ENCODE data around the gene SLC9C1. TPM values are rescaled to one million over a fixed set of nuclear protein-coding genes. Genes with fewer than 3 reads are reported as not detected.
A peak's percentile ranks its signal among the peaks of the same experiment; 100 is the strongest.
"Not testable (repeated sequence)": the region's sequence is repeated elsewhere in the genome, so short reads cannot be mapped to it uniquely, and the experiment has no call there.

The SLC9C1 gene
- total RNA-seq, 1 experiment from 2014 or later = not detected

DNA sequence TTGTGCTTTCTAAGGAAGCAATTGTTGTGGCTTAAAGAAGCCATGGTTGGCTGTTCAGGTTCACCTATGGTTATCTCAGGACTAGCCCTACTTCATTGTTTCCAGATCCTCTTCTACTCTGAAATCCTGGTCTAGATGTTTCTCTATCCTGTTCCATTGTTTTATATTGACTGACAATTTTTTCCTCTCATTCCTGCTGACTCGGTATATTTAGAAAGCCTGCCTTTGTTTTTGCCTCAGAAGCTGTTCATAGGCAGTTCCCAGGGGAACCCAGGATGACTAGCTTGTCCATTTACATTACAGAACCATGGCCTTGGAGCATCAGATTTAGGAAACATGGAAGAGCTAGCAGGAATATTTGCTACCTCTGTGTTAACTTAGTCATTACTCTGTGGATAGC, 64.0 kb downstream of the SLC9C1 start:
- in situ Hi-C loops (cut with HindIII; ENCODE audit: low sequenced_read_pairs) = no loop called here
- DNase-seq (ENCODE audit: low spot score) = no peak

DNA sequence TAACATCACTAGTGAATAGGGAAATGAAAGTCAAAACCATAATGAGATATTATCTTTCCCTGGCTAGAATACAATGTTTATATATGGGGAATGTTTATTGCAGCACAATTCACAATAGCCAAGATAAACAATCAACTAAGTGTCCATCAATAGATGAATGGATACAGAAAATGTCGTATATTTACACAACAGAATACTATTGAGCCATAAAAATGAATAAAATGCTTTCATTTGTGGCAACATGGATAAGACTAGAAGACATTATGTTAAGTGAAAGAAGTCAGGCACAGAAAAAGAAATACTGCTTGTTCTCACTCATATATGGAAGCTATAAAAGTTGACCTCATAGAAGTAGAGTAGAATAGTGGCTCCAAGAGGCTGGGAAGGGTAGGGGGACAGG, 65.2 kb downstream of the SLC9C1 start:
- DNase-seq (ENCODE audit: low spot score) = no peak
- in situ Hi-C loops (cut with HindIII; ENCODE audit: low sequenced_read_pairs) = no loop called here

DNA sequence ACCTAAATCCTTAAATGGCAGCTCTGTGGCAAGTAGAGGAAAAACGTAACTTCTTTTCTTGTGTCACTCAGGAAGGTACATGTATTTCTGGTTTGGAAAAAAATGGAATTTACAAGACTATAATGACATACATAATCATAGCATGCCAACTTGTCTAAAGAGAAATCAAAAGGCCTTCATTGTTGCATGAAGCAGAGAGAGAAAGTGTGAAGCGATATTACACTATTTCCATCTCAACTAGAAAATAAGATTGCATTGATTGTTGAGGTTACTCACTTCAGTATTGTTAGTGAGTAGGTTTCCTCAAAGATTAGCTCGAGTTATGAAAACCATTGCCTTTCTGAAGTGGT, 93.7 kb downstream of the SLC9C1 start:
- no peak for DNase-seq (ENCODE audit: low spot score)
- in situ Hi-C loops (cut with HindIII; ENCODE audit: low sequenced_read_pairs) = no loop called here

DNA sequence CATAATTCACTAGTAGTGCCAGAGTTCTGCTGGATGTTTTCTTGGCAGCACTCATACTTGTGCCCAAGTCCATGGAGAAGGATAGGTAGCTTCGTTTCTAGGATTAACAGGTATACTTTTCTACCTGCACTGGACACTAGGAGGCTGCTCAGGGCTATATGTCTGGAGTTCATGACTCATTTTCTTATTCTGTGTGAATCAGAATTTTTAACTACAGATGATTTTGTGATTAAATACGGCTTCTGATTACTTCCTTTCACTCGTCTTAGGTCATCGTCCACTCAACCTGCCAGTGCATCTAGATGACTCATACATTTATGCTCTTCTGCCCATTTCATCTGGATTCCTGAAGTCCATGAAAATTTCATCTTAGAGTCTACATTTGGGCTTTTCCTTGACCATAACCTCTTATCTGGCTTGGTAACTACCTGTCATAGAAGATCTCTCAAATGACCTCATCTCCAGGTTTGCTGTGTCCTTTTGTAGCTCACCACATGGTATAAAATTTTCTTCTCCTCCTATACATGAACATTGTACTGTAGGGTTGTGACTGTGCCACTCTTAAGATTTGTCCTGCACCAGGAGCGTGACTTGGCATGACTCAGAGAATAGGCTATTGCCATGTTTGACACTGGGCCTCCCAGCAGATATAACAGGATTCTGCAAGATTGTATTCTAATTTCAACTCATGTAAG, 94.2 kb downstream of the SLC9C1 start:
- DNase-seq (ENCODE audit: low spot score) = no peak
- in situ Hi-C loops (cut with HindIII; ENCODE audit: low sequenced_read_pairs) = no loop called here

DNA sequence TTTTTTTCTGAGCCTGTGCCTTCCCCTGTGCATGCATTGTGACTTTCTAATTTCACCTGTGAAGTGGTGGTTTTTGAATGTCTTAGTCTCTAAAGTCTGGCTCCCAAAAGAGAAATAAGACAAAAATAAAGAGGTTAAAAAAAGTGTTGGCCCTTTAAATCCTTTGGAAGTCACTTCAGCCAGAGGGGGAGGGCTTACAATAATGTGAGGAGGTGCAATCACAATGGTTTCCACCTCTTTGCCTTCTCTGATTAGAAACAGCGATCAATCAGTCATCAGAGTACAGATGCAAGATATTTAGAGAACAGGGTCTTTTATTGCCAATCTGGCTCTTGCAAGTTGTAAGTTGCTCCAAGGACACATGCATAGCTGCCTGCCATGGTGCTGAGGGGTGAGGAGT, 96.9 kb downstream of the SLC9C1 start:
- in situ Hi-C loops (cut with HindIII; ENCODE audit: low sequenced_read_pairs) = no loop called here
- DNase-seq (ENCODE audit: low spot score) = no peak

DNA sequence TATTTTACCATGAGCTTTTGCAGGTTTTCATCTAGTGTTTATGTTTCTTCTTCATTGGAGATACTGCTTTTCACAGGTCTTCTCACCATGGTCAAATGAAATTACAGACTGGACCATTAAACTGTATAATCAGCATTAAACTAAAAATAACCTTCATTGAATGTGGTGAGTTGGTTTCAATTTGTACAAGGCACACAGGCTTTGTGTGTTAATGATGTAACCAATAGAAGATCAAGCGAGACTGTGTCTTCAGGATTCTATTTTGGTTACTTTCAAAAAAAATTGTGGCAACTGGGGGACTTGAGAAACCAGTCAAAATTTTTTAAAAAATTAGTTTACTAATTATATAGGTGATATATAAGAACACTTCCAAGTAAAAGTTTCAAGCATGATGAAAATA, 106.7 kb downstream of the SLC9C1 start:
- DNase-seq (ENCODE audit: low spot score) = no peak
- in situ Hi-C loops (cut with HindIII; ENCODE audit: low sequenced_read_pairs) = no loop called here

DNA sequence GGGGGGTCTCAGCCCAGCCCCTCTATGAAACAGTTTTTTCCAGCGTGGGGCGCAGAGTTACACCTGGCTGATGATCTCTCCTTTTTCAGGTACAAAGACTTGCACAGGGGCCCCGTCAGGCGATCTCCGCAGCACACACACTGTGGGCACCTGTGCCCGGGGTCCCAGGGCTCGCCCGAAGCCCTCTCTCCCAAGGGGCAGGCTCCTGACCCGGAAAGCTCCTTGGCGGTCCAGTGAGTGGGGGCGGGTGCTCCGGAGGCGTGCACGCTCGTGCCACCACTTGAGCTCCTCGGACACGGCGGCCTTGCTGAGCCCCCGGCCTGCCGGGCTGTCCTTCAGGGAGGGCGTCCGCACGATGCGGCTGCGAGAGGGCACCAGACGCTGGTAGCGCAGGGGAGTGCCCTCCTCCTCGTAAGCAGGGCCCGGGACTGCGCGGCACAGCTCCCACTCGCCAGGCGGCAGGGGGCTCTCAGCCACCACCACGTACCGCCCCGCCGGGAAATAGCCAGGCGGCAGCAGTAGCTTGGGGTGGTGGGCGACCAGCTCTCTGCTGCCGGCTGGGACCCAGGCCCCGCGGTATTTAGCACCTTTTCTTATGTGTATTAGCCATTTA, 108.5 kb downstream of the SLC9C1 start:
- DNase-seq (ENCODE audit: low spot score); in situ Hi-C loops (cut with HindIII; ENCODE audit: low sequenced_read_pairs): not testable (repeated sequence)

DNA sequence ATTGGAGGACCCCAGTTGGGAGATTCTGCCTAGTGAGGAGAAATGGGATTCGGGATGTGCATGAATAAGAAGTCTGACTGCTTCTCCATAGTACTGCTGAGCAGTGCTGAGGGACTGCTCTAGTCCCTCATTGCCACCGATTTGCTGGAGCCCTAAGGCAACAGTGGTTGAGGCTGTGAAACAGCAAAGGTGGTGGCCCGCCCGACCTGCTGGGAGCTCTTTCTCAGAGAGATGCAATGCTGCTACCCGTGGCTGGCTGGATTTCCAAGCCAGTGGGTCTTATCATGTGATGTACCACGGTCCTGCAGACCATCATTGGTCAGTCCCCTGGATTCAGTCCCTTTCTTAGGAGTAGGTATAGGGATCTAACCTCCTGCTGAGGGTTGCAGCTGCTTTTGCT, 118.4 kb downstream of the SLC9C1 start:
- no peak for DNase-seq (ENCODE audit: low spot score)
- in situ Hi-C loops (cut with HindIII; ENCODE audit: low sequenced_read_pairs) = no loop called here

DNA sequence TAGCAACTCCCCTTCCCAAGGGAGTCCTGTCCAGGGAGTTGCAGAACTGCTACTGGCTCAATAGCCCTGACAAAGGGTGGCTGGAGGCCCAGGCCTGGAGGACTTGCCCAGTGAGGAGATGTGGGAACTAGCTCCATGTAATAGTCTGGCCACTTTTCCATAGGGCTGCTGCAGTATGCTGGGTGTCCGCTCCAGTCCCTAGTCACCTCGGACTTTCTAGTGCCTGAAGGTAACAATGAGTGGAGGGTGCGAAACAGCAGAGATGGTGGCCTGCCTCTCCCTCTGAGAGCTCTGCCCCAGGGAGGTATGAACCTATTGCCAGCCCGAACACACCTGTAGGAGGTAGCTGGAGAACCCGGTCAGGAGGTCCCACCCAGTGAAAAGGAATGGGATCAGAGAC, 119.0 kb downstream of the SLC9C1 start:
- in situ Hi-C loops (cut with HindIII; ENCODE audit: low sequenced_read_pairs) = no loop called here
- DNase-seq (ENCODE audit: low spot score) = no peak

DNA sequence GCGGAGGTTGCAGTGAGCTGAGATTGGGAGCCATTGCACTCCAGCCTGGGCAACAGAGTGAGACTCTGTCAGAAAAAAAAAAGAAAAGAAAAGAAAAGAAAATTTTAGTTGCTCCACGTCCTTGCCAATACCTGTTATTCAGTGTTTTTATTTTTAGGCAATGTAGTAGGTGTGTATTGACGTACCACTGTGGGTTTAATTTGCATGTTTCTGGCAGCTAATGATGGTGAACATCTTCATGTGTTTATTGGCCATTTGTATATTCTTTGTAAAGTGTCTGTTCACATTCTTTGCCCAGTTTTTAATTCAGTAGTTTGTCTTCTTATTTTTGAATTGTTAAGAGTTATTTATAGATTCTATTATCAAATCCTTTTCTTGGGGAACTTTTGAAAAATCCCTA, 122.9 kb downstream of the SLC9C1 start:
- no peak for DNase-seq (ENCODE audit: low spot score)
- in situ Hi-C loops (cut with HindIII; ENCODE audit: low sequenced_read_pairs) = no loop called here

DNA sequence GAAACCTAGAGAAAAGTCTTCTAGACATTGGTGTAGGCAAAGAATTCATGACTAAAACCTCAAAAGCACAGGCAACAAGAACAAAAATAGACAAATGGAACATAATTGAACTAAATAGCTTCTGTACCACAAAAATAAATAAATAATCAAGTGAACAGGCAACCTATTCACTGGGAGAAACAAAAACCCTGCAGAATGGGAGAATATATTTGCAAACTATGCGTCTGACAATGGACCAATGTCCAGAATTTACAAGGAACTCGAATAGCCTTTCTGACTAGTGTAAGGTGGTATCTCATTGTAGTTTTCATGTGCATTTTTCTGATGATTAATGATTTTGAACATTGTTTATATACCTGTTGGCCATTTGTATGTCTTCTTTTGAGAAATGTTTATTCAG, 124.0 kb downstream of the SLC9C1 start:
- DNase-seq (ENCODE audit: low spot score) = no peak
- in situ Hi-C loops (cut with HindIII; ENCODE audit: low sequenced_read_pairs) = no loop called here

DNA sequence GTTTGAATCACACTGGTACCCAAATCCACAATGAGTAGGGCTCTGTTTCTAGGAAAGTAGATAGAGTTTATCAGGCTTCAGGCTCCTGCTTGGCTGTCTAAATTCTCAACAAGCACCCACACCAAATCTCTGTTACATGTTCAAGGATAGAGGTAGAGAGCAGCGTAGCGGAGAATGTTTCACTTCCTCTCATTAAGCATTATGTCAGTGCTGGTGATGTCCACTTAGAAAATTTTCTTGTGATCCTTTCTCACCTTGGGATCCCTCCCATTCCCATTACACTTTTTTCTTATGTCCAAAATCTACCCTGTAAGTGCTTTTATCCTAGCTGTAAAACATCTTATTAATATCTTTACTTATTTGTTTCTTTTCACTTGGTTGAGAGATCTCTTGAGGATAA, 126.3 kb downstream of the SLC9C1 start:
- in situ Hi-C loops (cut with HindIII; ENCODE audit: low sequenced_read_pairs) = no loop called here
- DNase-seq (ENCODE audit: low spot score) = no peak

DNA sequence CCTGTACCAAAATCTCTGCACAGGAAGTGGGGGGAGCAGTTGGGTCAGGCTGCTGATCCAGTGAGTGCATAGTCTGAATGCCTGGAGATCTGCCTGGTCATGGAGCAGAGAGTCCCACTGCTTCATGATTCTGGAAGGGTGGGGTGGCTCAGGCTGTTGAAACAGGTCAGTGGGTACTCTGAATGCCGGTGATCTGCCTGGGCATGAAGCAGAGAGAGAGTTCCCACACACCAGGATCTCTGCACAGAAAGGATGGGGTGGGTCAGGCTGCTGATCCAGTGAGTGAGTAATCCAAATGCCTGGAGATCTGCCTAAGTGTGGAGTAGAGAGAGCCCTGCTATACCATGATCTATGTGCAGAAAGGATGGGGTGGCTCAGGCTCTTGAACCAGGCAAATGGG, 144.9 kb downstream of the SLC9C1 start:
- in situ Hi-C loops (cut with HindIII; ENCODE audit: low sequenced_read_pairs) = no loop called here
- no peak for DNase-seq (ENCODE audit: low spot score)

DNA sequence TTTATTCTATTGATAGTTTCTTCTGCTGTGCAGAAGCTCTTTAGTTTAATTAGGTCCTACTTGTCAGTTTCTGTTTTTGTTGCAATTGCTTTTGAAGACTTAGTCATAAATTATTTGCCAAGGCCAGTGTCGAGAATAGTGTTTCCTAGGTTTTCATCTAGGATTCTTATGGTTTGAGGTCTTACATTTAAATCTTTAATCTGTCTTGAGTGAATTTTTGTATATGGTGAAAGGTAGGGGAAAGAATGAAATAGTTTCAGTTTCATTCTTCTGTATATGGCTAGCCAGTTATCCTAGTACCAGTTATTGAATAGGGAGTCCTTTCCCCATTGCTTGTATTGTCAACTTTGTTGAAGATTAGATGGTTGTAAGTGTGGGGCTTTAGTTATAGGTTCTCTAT, 150.3 kb downstream of the SLC9C1 start:
- in situ Hi-C loops (cut with HindIII; ENCODE audit: low sequenced_read_pairs) = no loop called here

DNA sequence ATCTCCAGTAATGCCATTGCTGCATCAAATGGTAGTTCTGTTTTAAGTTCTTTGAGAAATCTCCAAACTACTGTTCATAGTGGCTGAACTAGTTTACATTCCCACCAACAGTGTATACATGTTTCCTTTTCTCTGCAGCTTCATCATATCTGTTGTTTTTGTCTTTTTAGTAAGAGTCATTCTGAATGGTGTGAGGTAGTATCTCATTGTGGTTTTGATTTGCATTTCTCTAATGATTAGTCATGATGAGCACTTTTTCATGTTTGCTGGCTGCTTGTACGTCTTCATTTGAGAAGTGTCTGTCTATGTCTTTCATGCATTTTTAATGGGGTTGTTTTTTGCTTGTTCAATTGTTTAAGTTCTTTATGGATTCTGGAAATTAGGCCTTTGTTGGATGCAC, 150.8 kb downstream of the SLC9C1 start:
- in situ Hi-C loops (cut with HindIII; ENCODE audit: low sequenced_read_pairs) = no loop called here
- DNase-seq (ENCODE audit: low spot score) = no peak

More for the DNA sequence above, 150.3 kb downstream of the SLC9C1 start:
- DNase-seq (ENCODE audit: low spot score) = no peak

DNA sequence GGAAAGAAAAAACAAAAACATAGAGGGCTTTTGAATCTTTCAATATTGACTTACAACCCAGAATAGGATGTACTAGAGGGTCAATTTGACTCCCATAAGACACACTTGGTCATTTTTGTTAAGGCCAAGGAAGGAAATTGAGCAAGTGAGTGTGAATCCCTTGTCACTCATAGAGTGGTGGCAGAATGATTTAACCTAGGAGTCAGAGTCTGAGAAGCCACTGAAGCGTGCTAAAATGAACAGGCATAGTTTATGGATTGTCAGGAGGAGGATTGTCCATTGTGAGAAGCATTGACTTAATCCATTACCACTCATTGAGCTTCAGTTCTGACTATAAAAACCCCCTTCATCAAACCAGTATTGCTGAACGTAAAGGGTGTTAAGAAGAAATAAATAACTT, 152.7 kb downstream of the SLC9C1 start:
- in situ Hi-C loops (cut with HindIII; ENCODE audit: low sequenced_read_pairs) = no loop called here
- no peak for DNase-seq (ENCODE audit: low spot score)

DNA sequence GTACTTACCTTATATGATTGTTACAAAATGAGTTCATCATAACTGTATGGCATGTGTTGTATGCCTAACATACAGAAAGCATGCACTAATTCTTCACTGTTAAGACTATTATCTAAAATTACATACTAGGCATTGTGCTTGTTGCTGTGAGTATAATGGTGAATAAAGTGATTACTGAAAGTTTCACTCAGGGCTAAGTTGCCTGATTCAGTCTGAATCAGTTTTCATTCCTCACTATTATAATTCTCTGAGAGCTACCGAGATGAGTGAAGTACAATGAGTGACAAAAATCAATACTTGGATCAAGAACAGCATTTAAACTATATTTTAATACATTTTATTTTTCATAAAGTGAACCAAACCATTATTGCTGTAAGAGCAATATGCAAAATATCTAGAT, 153.4 kb downstream of the SLC9C1 start:
- in situ Hi-C loops (cut with HindIII; ENCODE audit: low sequenced_read_pairs) = no loop called here
- DNase-seq (ENCODE audit: low spot score) = no peak

DNA sequence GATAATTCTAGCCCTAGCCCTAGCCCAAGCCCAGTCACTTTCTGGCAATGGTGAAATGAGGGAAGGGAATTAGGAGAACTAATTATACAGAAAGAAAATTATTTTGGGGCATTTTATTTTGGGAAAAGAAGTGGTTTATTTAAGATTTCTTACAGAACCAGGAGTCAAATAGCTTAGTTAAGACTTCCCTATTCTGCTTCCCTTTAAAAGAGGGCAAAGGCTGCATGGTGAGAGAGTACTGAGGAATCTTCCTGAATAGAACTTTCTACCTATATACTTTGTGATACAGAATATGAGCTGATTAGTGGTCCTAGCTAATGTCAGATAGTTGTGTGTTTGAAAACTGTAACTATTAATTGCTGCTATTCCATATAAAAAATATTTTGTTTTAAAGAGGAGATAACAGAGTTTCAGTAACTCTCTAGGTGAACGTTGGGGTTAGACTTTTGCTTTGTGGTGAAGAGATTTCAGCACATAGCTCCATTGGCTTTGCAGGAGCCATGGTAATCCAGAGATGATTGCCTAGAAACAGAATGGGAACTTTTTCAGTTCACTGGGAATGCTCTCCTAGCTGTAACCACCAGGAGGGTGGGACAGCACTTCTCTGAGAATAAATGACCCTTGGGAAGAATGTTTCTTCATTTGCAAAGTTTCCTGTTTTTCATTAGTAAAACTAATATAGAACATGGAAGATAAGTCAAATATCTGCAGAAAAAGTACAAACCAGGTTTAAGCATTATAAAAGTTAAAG, 155.6 kb downstream of the SLC9C1 start:
- in situ Hi-C loops (cut with HindIII; ENCODE audit: low sequenced_read_pairs) = no loop called here
- no peak for DNase-seq (ENCODE audit: low spot score)

DNA sequence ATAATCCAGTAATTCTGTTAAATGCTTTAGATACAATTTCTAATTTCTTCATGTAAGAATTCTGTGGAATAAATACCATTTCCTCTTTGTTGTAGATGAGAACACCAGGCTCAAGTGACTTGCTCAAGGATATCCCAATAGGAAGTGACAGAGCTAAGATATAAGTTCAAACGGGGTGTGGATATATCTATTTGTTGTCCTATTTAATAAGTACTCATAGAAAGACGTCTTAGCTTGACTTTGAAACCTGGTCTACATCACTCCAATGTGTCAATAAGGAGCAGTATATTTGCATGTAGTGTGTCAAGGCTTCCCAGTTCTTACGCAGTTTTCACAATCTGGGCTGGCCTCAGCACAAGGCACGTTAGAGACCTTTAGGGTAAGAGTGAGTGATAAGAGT, 156.2 kb downstream of the SLC9C1 start:
- in situ Hi-C loops (cut with HindIII; ENCODE audit: low sequenced_read_pairs) = no loop called here
- DNase-seq (ENCODE audit: low spot score) = no peak

DNA sequence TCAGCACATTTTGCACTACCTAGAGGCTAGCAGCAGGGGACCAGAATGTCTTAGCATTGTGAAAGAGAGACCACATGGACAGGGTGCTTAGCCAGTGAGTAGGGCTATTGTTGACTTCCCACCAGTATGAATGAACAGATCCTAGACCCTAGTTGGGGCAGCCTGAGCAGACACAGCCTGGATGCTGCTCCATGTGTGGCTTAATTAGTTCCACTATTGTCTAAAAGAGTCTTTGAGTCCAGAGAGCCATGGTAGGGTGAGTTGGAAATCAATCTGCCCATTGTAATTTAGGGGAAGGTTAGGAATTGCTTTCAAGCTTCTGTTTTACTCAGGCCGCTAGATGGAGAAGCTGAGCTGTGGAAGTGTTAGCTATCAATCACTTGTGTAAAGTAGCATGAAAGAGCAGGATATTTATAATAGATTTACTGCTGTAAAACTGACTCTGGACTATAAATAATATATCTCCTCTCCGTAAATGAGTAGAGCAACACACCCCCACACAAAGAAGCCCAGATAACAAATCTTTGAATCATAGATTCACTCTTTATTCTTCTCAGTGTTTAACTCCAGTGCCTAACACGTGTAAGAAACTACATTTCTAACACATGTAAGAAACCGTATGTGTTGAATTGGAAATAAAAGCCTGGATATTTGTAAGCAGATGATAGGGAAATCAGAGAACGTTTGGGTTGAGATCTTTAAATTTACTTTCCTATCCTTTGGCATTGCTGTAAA, 156.9 kb downstream of the SLC9C1 start:
- in situ Hi-C loops (cut with HindIII; ENCODE audit: low sequenced_read_pairs) = no loop called here
- peak; percentile 20 for DNase-seq (ENCODE audit: low spot score)
